Measurements from ENCODE around the gene RPS3.
"Not testable (repeated sequence)": the region's sequence is repeated elsewhere in the genome, so short reads cannot be mapped to it uniquely, and the experiment has no call there.

Gene RPS3

DNA sequence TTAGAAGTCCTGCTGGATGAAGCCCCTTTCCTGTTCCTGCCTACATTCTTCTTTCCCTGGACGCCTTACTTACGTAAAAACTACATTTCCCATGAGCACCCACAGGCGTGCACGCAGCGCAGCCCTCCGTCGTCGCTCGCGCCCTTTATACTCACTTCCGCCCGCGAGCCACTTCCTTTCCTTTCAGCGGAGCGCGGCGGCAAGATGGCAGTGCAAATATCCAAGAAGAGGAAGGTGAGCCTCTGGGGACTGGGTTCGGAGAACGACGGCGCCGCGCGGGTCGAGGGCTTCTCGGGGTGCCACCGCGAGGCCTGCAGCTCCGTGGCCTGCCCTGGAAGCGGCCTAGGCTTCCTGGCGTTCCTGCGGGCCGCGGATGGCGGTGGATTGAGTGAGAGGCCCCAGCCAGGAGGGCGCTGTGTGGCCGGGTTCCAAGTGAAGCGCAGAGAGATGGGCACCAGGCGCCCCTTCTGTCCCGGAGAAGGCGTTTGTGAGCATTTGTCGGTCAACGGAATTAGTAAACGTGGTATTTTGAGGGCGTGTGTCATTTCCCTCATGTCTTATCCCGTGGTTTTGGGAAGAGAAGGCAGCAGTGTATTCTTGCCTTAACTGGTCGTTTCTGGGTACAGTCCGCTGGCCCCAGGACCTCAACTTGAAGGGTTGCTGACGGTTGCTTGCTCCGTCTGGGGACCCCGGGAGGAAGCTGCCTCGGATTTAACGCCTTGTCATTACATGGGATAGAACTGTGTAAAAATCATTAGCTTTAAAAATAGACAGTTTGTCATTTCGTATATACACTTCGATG, at the start of gene RPS3:
Gene RPS3 (plus strand): TSS at position 175 of the 802 bp plus-strand sequence. CDS start 30 bp downstream, at position 205.
- peak; percentile 97 for DNase-seq (ENCODE audit: low spot score)

DNA sequence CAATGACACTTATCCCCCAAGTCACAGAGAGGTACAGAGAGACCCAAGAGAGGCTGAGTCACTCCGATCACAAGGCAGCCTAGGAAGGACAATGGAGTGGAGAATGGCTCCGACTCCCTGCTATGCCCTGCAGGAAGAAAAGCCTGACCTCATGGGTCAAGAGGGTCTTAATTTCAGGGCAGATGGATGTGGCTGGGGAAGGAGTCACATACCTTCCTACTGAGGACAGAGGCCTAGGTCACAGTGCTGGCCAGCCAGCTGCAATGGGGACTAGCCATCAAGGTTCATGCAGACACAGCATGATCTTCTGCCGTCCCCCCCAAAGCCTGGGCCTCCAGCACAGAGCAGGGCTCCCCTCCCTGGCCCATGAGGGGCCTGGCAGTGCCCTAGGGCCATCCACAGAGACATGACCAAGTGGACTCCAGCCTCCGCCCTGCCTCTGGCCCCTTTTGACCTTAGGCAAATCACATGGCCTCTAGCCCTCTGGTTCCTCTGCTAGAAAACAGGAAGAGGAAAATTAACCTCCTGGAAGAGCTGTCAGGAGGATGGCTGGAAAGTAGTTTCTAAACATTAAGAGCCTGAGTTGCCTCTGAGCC, 49.7 kb upstream of the RPS3 start:
- peak; percentile 54 for DNase-seq (ENCODE audit: low spot score)

DNA sequence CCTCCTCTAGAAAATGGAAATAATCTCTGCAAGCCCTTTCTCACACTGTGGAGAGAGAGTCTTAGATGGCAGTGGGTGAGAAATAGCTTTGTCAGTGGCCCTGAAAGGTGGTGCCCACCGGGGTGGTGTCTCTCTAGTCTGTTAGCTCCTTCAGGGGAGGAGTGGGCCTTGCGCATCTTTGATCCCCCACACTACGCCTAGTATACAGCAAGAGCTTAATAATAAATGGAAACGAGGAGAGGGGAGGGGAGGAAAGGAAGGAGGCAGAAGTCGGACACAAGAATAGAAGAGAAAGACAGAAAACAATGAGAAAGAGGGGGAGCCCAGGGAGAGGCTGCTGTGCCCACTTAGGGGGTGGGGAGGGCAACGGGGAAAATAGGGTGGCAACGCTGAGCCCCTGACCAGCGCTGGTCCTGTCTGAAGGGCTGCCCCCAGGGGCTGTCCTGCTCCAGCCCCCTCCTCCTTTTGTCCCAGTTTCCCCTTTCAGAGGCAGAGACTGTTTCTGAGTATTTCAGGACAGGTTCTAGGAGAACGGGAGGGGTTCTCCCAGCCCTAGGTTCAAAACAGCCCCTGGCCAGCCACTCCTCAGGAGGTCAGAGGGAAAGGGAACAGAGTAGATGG, 49.1 kb upstream of the RPS3 start:
- DNase-seq (ENCODE audit: low spot score), result no peak

DNA sequence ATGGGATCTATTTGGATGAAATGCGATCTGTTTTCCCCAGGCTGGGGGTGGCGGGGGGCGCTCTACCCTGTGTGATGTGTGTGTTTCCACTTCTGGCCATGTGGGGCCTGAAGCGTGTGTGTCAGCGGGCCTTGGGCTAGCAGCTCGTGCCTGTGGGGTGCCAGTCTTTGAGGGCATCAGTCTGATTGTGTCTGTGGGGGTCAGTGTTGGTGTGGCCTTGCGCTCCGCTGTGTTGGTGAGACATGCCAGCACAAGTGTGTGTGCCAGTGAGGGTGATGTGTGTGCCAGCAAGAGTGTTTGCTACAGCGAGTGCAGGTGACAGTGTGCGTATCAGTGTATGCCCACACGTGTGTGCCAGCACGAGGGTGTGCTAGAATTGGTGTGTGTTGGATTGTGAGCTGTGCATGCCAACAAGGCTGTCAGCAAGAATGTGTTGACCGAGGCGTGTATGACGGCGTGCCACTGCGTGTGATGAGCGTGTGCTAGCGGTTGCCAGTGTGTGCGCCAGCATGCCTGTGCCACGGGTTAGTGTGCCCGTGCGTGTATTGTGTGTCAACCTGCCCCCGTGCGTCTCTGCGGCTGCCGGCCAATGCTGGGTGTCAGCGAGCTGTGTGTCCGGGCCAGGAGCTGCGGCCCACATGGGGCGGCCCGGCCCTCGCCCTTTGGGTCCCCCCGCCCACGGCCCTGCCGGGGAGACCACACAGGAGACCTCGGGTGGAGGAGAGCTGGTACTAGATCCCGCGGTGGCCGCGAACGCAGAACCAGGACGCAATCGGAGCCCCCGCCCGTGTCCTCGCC, 48.4 kb upstream of the RPS3 start:
- peak; percentile 70 for DNase-seq (ENCODE audit: low spot score)

DNA sequence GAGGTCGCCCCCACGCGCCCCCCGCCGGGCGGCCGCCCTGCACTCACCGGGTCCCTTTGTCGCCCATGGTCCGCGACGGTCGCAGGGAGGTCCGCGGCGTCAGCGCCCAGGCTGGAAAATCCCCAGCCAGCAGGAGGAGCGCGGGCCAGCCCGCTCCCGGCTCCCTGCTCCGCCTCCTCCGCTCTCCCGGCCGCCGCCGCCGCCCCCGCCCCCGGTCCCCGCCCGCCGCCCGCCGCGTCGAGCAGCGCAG, 47.9 kb upstream of the RPS3 start, which contains the start of gene ARRB1:
Gene ARRB1 (minus strand): TSS at position 121 of the 250 bp plus-strand sequence. CDS start 54 bp downstream, at position 67.
- no peak for DNase-seq (ENCODE audit: low spot score)

DNA sequence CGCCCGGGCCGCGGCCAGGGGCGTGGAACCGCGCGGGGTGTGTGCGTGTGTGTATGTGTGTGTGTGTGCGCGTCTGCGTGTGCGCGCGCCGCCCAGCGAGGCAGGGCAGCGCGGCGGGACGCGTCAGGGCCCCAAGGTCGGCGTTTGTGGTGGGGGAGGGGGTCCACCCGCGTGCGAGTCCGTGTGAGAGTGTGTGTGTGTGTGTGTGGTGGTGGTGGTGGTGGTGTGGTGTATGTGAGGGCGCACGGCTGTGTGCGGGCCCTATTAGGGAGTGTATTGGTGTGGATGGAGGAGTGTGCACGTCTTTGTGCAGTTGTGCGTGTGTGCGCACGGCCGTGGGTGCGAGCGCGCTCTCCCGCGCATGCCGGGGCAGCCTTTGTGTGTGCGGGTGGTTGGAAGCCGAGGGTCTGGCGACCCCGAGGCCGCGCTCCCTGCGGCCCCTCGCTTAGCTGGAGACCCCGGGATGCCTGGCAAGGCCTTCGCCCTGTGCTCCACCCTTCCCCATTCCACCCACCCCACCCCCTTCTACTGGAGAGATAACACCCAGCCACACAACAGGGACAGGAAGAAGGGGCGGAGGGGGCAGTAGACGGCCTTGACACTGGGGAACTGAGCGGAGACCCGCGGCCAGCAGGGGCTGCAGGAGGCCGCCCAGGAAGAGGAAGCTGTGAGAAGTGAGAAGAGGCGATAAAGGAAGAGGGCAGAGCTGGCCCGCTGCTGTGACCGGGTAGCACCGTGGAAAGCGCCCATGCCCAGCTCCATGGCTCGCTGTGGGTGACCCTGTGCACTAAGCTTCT, 47.3 kb upstream of the RPS3 start:
- peak; percentile 76 for DNase-seq (ENCODE audit: low spot score)

DNA sequence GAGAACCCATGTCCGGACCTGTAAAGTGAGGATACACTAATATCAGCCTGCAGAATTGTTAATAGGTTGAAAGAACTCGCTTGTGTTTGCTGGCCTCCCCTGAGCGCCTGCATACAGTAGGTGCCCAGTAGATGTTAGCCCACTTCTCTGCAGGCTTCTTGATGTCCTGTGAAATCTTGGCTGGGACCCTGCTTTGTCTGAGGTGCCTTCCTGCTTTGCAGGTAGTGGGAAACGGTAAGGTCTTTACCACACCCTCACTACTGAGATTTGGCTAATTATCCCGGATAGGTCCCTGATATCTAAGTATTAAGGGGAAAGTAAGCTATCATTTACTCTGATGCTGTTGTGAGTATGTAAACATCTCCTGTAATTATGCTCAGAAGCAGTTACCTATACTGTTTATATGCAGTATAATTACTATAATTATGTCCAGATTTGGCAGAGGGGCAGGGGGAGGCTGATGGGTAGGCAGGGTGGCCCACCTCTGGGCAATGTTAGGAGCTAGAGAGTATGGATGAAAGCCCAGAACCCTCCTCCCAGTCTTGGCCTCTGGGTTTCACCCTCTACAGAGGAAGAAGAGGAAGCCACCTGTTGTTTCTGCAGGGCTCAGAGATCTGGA, 46.6 kb upstream of the RPS3 start:
- DNase-seq (ENCODE audit: low spot score), result no peak

DNA sequence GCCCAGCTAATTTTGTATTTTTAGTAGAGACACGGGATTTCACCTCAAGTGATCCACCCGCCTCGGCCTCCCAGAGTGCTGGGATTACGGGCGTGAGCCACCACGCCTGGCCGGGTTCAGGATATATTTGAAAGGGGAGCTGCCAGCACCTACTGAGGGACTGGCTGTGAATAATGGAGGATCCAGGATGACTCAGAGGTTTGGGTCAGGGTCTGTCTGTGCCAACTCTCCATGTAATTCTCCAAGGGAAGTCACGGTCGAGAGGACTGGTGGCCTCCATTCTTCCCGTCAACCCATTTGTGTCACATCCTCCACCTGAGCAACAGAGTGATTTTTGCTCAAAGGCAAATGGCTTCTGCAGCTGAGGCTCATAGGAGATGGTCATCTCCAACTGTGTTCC, 44.3 kb upstream of the RPS3 start:
- DNase-seq (ENCODE audit: low spot score), result no peak

DNA sequence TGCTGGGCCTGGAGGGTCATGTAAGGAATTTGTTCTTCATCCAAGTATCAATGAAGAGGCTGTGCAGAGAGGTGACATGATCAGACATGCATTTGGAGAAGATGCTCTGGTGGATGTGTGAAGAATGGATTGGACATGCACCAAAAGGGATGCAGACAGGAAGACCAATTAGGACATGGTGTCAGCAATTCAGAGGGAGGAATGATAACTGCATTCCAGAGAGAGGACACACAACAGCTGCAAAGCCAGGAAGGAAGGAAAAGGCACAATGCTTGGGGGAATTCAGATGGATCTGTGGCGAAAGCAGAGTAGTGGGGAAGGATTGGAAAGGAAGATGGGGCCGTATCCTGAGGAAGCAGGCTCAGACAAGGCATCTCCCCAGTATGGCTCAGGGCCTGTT, 42.7 kb upstream of the RPS3 start:
- DNase-seq (ENCODE audit: low spot score), result no peak

DNA sequence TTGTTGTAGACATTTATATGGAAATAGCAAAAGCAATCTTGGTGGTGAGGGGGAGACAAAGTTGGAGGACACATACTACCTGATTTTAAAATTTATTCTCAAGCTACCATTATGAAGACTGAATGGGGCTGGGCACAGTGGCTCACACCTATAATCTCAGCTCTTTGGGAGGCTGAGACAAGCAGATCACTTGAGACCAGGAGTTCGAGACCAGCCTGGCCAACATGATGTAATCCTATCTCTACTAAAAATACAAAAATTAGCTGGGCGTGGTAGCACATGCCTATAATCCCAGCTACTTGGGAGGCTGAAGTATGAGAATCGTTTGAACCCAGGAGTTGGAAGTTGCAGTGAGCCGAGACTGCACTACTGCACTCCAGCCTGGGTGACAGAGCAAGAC, 37.0 kb upstream of the RPS3 start:
- not testable (repeated sequence) for DNase-seq (ENCODE audit: low spot score)

DNA sequence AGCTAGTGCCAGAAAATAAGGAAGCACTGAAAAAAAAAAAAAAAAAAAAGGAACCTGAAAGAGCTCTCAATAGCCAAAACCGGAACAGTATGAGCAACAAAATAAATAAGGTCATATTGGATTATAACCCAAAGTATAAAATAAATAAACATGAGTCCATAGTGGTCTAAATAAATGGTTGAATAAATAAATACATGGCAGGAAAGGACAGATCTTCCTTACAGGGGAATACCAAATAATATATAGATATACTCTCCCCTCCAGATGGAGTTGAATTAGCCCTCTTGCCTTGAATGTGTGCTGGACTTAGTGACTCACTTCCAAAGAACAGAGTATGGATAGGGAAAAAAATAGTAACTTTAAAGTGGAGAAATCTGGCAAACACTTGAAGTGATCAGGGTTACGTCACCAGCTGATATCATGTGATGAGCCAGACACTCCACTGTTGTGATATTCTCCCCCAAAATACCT, 33.6 kb upstream of the RPS3 start:
- no peak for DNase-seq (ENCODE audit: low spot score)

DNA sequence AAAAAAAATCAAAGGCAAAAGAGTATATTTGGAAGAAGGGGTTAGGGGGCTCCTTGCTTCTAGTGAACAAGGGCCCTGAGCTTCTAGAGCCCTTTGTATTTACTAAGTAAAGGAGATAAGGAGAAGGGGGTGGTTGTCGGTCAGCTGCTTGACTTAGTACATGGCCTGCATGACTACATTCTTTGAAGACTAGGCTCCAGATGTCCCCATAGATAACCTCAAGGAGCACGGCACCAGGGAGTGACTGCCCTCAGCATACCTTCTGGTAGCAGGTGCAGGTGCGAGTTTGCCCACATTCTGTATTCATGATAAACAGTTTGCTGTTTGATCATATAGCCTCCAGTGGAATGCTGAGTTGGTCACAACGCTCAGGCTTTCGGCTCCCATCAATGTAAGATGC, 32.5 kb upstream of the RPS3 start:
- not testable (repeated sequence) for DNase-seq (ENCODE audit: low spot score)

DNA sequence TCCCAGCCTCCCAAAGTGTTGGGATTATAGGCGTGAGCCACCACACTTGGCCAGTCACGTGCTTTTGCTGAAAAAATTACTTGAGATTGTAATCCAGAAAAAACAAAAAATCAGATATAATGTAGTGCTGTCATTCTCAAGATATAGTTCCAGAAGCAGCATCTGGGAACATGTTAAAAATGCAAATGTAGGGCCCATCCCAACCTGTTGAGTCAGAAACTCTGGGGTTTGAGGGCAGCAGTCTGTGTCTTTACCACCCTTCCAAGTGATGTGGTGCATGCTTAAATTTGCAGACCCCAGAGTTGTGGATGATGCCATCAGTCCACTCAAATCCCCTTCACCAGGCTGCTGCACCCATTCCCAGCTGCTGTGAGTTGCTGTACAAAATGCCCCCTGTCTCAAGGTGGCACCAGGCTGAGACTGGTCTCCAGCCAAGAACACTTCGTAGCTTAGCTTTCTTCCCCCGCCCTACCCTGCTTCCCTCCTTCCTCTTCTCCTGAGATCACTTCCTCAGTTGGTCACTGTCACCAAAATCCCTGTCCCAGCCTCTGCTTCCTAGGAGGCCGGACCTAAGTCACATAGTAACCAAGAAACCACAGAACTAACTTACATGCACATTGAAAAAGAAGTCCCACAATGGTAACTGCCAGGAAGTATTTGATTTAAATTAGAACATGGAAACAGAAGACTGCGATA, 29.6 kb upstream of the RPS3 start:
- peak; percentile 66 for DNase-seq (ENCODE audit: low spot score)

DNA sequence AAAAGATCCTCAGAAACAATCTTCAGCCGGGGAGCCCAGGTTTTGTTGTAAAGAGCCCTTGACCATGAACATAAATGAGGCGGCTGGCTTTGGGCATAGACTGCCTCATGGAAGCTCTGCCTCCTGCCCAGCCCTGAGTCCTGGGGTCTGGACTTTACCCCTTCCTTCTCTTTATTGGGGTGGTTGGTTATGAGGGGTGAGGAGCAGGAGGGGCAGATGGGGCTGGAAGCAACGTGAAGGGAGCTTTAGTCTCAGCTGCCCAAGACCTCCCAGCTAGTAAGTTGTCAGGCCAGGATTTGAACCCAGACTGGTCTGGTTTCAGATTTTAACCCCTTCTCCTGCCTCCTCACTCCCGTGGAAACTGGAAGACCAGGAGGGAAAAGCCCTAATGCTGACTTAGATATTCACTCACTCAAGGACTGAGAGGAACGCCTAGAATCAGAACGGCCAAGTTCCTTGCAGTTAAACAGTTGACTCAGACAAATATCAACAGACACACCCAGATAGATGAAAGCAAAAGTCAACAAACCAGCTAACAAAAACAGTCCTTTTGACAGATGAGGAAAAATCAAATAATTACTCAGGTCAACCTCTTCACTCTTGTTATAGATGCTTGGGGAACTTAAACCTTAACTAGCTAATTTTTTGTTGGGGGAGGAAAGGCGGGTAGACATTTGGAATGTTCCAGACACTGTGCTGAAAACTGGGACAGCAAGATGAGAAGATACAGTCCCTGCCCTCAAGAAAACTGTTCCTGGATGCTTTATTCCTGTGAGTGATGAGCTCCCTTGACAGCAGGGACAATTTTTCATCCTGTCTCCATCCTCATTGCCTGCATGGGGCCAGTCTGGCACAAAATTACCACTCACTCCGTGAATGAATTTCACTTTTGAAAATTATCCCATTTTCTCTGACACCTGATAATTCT, 27.1 kb upstream of the RPS3 start:
- DNase-seq (ENCODE audit: low spot score), result no peak

DNA sequence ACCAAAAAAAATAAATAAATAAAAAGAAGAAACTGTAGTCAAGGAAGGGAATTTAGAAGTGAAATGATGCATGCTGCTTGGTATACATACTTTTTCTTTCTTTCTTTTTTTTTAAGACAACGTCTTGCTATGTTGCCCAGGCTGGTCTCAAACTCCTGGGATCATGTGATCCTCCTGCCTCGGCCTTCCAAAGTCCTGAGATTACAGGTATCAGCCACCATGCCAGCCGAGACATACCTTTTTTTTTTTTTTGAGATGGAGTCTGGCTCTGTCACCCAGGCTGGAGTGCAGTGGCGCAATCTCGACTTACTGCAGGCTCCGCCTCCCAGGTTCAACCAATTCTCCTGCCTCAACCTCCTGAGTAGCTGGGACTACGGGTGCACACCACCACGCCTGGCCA, 26.1 kb upstream of the RPS3 start:
- DNase-seq (ENCODE audit: low spot score), result no peak

DNA sequence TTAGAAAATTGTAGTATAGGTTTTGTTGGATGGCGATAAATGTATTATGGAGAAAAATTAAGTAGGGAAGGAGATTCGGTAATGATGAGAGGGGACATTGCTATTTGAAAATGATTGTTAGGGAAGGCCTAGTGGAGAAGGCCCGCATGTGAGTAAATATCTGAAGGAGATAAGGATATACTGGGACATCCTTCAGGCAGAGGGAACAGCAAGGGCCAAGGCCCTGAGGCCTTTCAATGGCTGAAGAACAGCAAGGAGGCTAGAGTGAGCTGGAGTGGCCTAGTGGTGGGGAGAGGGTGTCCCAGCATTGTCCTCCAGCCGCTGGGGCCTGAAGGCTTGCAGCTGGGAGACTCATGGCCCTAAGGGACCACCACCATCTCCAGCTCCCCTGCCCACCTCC, 24.7 kb upstream of the RPS3 start:
- DNase-seq (ENCODE audit: low spot score), result no peak

DNA sequence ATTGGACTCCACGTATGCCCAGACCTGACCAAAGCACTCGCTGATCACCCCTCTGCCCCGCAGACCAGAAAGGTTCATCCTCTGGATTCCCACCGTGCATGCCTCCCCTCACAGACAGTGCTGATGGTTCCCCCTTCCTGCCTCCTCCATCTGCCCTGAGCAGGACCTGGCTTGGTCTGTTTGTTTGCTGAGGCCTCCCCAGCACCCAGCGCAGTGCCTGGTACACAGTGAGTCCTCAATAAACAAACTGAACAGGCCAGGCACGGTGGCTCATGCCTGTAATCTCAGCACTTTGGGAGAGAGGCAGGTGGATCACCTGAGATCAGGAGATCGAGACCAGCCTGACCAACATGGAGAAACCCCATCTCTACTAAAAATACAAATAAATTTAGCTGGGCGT, 23.7 kb upstream of the RPS3 start:
- DNase-seq (ENCODE audit: low spot score), result no peak

DNA sequence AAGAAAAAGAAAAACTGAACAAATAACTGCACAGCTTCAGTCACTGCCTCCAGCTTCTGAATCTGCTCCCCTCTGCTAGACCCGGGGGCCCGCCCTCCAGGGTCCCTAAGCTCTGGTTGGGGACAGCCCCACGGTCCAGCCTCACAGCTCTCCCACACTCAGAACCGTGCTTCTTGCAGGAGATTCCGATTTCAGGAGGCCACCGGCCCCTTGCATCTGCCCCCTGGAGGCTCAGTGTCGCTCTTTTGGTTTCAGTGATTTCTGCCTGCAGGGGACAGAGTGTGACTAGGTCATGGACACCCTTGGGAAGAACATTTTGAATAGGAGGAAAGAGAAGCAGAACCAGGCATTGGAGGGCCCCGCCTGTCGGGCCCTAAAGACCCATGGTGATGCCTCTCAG, 23.1 kb upstream of the RPS3 start:
- DNase-seq (ENCODE audit: low spot score), result no peak

DNA sequence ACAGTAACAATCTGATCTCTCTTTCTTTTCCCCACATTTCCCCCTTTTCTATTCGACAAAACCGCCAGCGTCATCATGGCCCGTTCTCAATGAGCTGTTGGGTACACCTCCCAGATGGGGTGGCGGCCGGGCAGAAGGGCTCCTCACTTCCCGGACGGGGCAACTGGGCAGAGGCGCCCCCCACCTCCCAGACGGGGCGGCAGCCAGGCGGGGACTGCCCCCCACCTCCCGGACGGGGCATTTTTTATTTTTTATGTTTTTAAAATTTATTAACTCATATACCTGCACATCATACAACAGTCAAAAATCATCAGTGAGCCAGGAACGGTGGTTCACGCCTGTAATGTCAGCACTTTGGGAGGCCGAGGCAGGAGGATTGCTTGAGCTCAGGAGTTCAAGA, 20.5 kb upstream of the RPS3 start:
- DNase-seq (ENCODE audit: low spot score), result not testable (repeated sequence)

DNA sequence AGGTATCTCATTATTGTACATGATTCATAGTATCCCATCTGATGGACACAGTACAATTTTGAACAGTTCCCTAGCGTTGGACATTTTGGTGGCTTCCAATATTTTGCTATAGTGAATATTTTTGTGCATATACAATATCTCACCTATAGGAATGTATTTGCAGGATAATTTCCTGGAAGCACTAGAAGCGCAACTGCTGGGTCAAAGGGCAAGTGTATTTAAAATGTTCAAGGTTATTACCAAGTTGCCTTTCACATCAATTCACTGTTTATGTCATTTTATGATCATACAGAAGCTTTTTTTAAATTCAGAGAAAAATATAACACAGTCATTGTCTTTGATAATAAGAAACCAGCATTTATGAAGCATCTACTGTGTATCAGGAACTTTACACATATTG, 19.1 kb upstream of the RPS3 start:
- DNase-seq (ENCODE audit: low spot score), result no peak
